ENCODE measurements around the gene NKD1. TPM values are rescaled to one million over a fixed set of nuclear protein-coding genes. Genes with fewer than 3 reads are reported as not detected.
A peak's percentile ranks its signal among the peaks of the same experiment; 100 is the strongest.

The NKD1 gene, protein sequence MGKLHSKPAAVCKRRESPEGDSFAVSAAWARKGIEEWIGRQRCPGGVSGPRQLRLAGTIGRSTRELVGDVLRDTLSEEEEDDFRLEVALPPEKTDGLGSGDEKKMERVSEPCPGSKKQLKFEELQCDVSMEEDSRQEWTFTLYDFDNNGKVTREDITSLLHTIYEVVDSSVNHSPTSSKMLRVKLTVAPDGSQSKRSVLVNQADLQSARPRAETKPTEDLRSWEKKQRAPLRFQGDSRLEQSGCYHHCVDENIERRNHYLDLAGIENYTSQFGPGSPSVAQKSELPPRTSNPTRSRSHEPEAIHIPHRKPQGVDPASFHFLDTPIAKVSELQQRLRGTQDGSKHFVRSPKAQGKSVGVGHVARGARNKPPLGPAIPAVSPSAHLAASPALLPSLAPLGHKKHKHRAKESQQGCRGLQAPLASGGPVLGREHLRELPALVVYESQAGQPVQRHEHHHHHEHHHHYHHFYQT
- 10 to 100 TPM in 2 of 4 donors, 1 to 10 TPM in 2; 3.5 to 48.1 (median 8.9) TPM for total RNA-seq

DNA sequence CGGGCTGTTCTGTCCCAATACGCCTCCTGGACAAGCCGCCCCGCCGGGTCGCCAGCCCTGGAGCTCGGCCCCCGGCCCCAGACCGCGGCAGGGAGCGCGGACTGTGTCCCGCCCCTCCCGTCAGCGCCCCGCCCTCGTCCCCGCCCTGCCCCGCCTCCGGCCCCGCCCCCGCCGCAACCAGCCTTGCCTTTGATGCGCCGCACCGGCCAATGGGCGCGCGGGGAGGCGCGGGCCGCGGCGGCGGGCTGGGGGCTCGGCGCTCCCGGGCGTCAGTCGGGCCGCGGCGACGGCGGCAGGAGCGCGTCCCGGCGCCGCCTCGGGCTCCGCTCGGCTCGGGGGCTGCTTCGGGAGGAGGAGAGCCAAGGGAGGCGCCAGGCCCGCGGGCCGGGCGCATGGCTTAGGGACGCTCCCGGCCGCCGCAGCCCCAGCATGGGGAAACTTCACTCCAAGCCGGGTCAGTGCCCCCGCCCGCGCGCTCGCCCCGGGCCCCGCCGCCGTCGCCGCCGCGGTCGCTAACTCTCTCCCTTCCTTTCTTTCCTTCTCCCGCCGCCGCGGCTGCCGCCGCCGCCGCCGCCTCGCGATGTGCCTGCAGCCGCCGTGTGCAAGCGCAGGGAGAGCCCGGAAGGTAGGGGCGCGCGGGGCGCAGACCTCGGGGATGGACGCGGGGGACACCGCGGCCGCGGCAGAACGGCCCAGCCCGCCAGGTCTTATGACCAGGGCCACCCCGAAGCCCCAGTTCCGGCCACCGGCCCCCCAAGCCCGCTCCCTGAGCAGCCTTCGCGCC lies at the start of gene NKD1:
Gene NKD1 (plus strand): TSS at position 272 of the 784 bp plus-strand sequence. CDS start 158 bp downstream, at position 430.
- no peaks in the 10 kb centered on the region for H3K27me3 ChIP-seq
- no peaks in the 10 kb centered on the region for H3K9me3 ChIP-seq
- intact Hi-C loops (cut with DNase I; ENCODE audit: low total_unique reads) = no loop called here
- H3K4me1 ChIP-seq = no peaks in the 10 kb centered on the region
- peak within 1 kb of the TSS; percentile 40 to 70 for H3K27ac ChIP-seq
- peak; percentile 73 to 77 for DNase-seq
- peak within 1 kb of the TSS; percentile 56 to 80 for H3K4me3 ChIP-seq
- no peaks in the 10 kb centered on the region for H3K36me3 ChIP-seq
- TF ChIP-seq, protein P1, sequence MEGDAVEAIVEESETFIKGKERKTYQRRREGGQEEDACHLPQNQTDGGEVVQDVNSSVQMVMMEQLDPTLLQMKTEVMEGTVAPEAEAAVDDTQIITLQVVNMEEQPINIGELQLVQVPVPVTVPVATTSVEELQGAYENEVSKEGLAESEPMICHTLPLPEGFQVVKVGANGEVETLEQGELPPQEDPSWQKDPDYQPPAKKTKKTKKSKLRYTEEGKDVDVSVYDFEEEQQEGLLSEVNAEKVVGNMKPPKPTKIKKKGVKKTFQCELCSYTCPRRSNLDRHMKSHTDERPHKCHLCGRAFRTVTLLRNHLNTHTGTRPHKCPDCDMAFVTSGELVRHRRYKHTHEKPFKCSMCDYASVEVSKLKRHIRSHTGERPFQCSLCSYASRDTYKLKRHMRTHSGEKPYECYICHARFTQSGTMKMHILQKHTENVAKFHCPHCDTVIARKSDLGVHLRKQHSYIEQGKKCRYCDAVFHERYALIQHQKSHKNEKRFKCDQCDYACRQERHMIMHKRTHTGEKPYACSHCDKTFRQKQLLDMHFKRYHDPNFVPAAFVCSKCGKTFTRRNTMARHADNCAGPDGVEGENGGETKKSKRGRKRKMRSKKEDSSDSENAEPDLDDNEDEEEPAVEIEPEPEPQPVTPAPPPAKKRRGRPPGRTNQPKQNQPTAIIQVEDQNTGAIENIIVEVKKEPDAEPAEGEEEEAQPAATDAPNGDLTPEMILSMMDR (IDR thresholded peaks at IDR 0.05) = no peak
- TF ChIP-seq POLR2A (IDR thresholded peaks at IDR 0.05) = peak; percentile 80 to 85

DNA sequence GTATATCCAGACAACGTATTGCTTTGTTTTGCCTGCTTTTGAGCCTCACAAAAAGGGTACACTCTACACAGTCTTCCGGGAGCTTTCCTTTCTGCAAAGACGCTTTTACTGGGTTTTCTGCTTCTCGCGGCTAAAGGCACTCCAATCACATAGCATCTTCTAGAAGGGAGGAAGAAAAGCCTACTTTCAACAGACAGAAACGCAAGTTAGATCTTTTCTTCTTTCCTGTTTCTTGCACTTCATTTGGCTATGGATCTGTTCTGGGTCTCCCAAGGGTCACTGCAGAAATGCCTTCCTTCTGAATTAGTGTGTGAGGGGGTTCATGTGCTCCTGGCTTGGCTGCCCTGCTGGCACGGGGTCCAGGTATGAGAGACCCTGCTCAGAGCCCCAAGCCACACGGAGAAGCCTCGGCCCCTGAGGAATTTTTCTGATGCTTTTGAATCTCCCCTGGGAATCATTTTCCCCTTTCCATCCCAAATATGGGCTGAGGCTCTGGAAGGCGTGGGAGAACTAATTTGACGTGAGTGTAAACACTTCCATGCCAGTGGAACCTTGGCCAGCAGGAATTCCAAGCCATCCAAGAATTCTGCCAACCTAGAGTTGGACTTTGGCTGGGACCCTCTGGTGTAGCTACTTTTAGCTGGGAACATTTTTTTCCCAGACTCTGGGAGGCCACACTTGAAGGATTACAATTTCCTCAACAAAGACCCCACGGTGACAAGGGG lies 49.6 kb upstream of the NKD1 start:
- no peaks in the 10 kb centered on the region for H3K36me3 ChIP-seq
- no peak overlapping the region for H3K4me3 ChIP-seq
- no peaks in the 10 kb centered on the region for H3K27me3 ChIP-seq
- H3K27ac ChIP-seq = peak overlapping the region; percentile 25 to 29
- DNase-seq = peak in 1 of 2 donors; percentile 31
- intact Hi-C loops (cut with DNase I; ENCODE audit: low total_unique reads) = no loop called here
- TF ChIP-seq, protein P1 (IDR thresholded peaks at IDR 0.05) = no peak
- no peak for TF ChIP-seq POLR2A (IDR thresholded peaks at IDR 0.05)
- no peaks in the 10 kb centered on the region for H3K4me1 ChIP-seq
- H3K9me3 ChIP-seq = no peaks in the 10 kb centered on the region

DNA sequence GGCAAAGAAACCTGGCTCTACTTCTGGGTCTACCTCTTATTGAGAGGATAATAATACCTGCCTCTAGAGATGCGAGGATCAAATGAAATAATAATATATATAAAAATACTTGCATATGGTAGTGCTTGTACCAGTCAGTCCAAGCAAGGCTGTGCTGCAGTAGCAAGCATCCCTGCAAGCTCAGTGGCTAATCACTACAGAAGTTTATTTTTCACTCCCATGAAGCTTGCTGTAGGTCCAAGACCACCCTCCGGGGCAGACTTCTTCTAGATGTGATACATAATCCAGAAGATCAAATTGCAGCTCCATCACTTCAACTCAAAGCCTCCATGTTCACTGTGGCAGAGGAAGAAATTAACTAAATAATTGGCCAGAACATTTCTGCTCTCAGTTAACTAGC lies 48.9 kb upstream of the NKD1 start:
- no peak for DNase-seq
- TF ChIP-seq, protein P1 (IDR thresholded peaks at IDR 0.05) = no peak
- TF ChIP-seq POLR2A (IDR thresholded peaks at IDR 0.05) = no peak
- H3K27ac ChIP-seq = peak overlapping the region in 1 of 2 donors; percentile 25
- H3K9me3 ChIP-seq = no peaks in the 10 kb centered on the region
- no peaks in the 10 kb centered on the region for H3K27me3 ChIP-seq
- intact Hi-C loops (cut with DNase I; ENCODE audit: low total_unique reads) = no loop called here
- H3K4me1 ChIP-seq = no peaks in the 10 kb centered on the region
- H3K36me3 ChIP-seq = no peaks in the 10 kb centered on the region
- no peak overlapping the region for H3K4me3 ChIP-seq

DNA sequence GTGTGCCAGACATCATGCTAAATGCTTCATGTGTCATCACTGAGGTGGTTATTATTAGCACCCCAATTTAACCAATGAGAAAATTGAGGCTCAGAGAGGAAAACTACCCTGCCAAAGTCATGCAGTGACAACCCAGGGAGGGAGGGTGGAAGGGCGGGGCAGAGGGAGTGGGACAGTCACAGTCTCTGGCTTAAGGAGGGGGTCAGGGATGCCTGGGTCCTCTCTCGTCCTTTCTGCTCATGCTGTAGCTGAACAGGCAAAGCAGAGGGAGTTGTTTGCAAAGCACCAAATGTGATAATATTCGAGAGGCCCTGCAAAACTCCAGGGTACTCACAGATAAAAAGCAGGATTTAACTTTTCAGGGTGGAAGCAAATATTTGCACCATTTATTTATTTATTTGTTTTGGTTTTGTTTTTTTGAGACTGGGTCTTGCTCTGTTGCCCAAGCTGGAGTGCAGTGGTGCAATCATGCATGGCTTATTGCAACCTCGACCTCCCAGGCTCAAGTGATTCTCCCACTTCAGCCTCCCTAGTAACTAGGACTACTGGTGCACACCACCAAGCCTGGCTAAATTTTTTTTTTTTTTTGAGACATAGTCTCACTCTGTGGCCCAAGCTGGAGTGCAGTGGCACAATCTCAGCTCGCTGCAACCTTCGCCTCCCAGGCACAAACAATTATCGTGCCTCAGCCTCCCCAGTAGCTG lies 47.9 kb upstream of the NKD1 start:
- H3K27ac ChIP-seq = no peak overlapping the region
- no peaks in the 10 kb centered on the region for H3K9me3 ChIP-seq
- no peaks in the 10 kb centered on the region for H3K4me1 ChIP-seq
- DNase-seq = no peak
- no peak overlapping the region for H3K4me3 ChIP-seq
- intact Hi-C loops (cut with DNase I; ENCODE audit: low total_unique reads) = no loop called here
- no peaks in the 10 kb centered on the region for H3K27me3 ChIP-seq
- TF ChIP-seq, protein P1 (IDR thresholded peaks at IDR 0.05) = no peak
- no peak for TF ChIP-seq POLR2A (IDR thresholded peaks at IDR 0.05)
- H3K36me3 ChIP-seq = no peaks in the 10 kb centered on the region

Measured in uterus (tissue), 4 donors.